HEK293 (cell line): ENCODE data around the gene JMJD6.

Experiments
- ZNF555 ChIP-seq: fragments of 450-650 bp; formaldehyde crosslinking; conservative IDR thresholded peaks from 2 replicates; pipeline ENCODE4 v1.5.1; 2017; ENCODE audit warnings: missing biosample characterization, mild to moderate bottlenecking, missing genetic modification characterization, inconsistent platforms
- TF ChIP-seq, protein P1 (sequence below): fragments of 450-650 bp; formaldehyde crosslinking; IDR thresholded peaks from 2 replicates; pipeline ENCODE4 v1.5.1; 2016; ENCODE audit warnings: missing biosample characterization, missing genetic modification characterization

DNA sequence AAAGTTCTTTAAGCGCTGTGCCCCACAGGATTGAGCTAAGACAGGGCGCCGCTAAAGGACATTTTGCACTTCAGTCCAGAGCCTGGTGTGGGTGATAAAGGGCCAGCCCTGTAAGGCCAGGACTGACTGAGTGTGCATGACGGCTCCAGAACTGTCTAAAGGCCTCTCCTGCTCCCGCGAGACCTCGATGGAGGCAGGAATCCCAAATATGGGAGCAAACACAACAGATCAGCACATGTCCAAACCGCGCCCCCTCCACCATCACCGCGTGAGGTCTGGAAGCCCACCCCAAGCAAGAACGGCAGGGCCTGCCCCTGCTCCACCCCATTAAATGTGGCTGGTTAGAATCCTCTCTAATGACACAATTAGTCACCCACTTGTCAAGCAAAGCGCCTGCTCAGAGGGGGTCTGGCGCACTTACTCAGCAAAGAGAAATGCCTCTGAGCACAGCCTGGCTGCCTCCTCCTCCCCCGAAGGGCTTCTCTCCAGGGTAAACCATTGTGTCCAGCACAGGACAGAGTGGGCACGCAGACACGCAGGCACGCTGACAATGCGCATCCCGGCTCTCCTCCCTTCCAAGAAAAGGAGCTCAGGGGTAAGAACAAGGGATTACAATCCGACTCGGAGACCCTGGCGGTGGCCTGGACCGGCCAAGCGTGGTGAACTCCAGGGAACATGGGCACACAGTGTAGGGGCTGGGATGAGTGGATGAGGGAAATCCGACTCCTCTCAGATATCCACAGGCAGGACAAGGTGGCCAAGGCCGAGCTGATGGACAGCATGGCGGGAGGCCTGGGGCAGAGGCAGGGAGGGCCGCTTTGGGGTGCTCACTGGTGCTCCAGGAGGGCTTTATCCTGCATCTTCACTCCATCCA is 17.1 kb downstream of the JMJD6 start:
- TF ChIP-seq ZNF555: no peak
- TF ChIP-seq, protein P1, sequence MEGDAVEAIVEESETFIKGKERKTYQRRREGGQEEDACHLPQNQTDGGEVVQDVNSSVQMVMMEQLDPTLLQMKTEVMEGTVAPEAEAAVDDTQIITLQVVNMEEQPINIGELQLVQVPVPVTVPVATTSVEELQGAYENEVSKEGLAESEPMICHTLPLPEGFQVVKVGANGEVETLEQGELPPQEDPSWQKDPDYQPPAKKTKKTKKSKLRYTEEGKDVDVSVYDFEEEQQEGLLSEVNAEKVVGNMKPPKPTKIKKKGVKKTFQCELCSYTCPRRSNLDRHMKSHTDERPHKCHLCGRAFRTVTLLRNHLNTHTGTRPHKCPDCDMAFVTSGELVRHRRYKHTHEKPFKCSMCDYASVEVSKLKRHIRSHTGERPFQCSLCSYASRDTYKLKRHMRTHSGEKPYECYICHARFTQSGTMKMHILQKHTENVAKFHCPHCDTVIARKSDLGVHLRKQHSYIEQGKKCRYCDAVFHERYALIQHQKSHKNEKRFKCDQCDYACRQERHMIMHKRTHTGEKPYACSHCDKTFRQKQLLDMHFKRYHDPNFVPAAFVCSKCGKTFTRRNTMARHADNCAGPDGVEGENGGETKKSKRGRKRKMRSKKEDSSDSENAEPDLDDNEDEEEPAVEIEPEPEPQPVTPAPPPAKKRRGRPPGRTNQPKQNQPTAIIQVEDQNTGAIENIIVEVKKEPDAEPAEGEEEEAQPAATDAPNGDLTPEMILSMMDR (tag by site-specific recombination): no peak
